HPDE6-E6E7 (cell line): ENCODE data around the gene PHKG2.
A peak's percentile ranks its signal among the peaks of the same experiment; 100 is the strongest.

Experiments used
- DNase-seq: peaks from one replicate; pipeline ENCODE4 v3.0.0; 2011; ENCODE audit warnings: missing footprints; ENCODE audit errors: extremely low spot score

Gene PHKG2

DNA sequence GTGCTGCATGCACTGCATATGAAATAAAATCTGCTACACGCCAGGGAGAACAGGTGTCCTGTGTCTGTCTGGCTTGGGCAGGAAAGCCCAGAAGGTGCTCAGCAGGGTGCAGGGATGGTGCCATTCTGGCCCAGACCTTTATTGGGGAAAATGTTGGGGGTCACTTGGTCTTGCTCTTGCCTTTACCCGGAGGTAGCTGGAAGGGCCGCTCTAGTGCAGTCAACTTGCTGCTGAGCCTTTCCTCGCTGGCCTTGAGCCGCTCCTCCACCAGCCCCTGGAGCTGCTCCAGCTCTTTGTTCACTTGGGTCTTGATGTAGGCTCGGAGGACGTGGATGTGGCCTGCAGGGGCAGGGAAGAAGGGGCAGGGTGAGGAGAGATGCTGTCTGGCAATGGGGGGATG is 9.1 kb downstream of the PHKG2 start:
- DNase-seq = no peak

DNA sequence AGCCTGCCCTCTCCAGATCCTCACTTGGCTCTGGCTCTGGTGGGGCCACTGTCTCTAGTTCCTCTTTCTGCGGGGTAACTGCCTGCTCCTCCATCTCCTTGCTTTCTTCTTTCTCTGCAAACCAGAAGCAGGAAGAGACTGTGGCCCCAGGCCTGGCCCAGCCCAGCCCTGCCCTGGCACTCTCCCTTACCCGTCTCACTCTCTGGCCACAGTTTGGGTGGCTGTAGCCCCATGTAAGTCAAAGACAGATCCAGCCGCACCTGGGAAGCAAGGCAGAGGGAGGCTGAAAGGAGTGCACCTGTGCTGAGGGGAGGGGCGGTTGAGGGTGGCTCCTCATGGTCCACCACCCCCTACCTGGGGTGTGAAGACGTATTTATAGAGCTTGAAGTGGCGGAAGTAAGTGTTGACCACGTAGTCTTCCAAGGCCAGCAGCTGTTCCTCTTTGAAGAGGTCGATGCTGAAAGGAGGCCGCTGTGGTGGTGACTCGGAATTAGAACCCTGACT is 10.8 kb downstream of the PHKG2 start:
- DNase-seq = no peak

DNA sequence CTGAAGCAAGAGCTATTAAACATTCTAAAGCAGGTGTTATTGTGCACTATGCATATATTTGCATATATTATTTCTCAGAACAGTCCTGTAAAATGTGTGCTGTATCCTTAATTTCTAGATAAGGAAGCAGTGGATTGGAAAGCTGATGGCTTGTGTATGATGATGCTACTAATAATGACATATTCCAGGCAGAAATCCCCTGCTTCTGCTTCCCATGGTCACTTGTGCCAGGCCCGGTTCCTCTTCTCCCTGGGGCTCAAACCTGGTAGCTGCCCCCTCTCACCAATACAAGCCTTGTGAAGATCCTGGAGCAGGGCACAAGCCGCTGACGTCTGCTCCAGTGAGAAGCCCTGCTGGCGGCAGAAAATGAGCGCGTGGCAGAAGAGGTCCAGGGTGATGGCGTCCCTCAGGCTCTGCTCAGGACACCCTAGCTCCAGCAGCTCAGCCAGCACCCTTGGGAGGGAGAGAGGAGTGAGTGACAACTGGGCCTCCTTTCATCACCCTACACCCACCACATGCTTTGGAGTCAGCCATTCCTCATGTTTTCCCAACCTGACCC is 11.9 kb downstream of the PHKG2 start:
- DNase-seq = no peak

DNA sequence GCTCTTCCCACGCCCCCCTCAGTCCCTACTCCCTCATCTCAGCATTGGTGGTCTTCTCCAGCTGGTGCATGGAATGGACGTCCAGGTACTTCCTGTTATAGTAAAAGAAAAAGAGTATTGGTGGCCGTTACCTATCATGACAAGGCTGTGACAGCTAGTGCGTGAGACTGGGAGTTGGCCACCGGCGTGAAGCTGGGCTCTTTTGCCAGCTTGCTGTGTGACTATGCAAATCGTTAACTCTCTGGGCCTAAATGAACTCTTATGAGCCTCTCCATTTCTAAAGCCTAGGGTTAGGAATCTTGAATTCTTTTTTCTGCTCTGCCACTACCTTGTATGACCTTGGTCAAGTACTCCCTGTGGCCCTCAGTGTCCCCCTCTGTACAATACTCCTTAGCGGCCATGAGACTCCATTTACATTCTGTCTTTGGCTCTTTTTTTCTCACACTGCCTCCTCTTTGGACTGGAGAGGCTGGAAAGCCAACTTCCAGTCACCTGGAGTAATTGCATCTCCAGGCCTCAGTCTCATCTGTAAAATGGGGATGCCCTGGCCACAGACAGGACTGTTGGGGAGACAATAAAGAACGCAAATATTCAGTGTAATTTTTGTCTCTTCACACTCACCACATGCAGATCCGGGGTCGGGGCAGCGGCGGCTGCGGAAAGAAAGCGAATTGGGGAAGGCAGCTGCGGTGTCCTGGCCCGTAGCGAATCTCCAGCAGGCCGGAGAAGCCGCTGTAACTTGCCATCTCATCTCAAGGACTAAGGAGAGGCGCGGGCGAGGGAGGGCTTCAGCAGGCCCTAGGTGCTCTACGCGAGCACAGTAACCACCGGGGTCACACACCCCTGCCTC is 12.6 kb downstream of the PHKG2 start:
- DNase-seq = no peak

DNA sequence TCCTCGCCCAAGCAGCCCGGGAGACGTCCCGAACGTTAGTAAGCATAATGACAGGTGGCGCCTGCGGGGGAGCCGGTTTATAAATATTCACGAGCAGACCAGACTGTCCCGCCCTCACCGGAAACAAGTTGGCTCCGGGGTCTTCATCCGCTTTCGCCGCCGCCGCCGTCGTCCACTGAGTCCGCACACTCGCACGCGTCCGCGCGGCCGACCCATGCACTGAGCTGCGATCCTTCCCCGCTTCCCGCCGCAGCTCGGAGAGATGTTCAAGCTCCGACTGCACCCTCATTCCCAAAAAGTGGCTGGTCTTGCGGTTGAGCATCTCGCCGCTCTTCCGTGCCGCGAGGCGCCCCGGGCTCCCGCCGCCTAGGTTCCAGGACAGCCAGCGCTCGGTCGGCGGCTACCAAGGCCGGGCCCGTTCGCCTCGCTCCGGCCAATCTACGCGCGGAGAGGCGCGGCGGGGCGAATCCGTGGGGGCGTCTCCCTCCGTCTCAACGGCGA is 13.3 kb downstream of the PHKG2 start:
- no peak for DNase-seq

DNA sequence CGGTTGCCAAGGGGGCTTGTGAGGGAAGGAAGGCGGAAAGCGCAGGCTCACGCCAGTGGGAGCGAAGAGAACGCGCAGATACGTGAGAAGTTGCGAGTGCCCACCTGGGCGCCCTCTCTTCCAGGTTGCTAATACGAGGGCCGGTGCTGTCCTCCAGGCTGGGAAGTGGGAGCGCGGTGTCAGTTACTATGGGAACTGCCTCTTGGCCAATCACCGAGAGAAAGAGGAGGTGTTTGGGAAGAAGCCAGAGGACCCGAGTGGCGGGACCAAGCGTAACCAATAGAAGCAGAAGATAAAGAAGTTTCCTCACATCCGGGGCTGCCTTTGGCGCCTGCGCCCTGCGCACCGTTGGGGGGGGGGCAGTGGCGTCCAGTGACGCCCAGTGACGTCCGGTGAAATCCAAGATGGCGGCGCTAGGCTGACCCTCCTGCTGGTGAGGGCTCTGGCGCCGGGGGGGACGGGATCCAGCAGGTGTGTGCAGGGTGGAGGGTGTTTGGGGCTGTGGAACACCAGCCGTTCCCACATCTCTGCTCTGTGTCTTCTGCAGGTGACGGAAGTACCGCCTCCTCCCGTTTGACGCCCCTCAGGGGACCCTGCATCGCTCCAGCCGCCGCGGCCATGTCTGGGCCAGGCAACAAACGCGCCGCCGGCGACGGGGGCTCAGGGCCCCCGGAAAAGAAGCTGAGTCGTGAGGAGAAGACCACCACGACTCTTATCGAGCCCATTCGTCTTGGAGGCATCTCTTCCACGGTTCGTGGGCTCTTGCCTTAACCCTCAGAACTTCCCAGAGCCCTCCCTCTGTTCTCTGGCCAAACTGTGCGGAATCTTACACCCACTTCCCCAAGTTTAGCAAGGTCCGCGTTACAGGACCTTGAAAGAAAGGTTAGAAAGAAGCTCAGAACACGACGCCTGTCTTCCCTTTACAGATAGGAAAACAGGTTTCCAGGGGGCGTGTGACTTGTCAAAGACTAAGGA is 14.0 kb downstream of the PHKG2 start, which contains the start of the genes CFAP119 and RNF40:
CFAP119 (minus strand) TSS at position 135 of the 975 bp plus-strand sequence. CDS start 314 bp downstream, outside the sequence.
RNF40 (plus strand) TSS at position 395 of the 975 bp plus-strand sequence; CDS start at position 619, 224 bp downstream.
- DNase-seq = peak; percentile 99

DNA sequence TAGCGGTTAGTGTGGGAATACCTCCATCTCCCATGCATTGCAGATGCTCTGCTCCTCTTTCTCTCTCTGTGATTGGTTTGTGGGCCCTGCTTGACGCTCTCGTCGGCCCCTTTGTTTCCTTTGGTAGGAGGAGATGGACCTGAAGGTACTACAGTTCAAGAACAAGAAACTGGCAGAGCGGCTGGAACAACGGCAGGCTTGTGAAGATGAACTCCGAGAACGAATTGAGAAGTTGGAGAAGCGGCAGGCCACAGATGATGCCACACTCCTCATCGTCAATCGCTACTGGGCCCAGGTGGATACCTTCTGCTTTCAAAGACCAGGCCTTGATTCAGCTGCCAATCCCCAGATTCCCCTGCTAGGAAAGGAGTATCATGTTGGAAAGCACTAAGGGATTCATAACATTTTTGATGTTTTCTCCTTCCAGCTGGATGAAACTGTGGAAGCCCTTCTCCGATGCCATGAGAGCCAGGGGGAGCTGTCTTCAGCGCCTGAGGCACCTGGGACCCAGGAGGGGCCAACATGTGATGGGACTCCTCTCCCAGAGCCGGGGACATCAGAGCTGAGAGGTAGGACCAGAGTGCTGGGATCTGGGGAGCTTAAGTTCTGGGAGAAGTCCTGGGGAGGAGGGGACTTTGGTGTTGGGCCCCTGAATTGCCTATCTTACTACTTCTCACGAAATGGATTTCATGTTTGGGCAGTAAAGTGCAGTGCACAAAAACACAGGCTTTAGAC is 14.9 kb downstream of the PHKG2 start:
- no peak for DNase-seq

DNA sequence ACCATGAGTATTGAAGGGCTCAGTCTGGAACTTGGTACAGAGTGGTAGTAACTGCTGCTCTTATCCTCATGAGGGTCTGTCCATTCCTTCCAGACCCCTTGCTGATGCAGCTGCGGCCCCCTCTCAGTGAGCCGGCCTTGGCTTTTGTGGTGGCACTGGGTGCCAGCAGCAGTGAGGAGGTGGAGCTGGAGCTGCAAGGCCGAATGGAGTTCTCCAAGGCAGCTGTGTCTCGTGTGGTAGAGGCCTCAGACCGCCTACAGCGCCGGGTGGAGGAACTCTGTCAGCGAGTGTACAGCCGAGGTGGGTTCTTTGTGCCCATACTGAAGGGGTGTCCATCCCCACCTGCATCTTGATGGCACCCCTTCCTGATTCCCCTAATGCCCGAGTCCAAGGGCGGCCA is 15.9 kb downstream of the PHKG2 start:
- no peak for DNase-seq

DNA sequence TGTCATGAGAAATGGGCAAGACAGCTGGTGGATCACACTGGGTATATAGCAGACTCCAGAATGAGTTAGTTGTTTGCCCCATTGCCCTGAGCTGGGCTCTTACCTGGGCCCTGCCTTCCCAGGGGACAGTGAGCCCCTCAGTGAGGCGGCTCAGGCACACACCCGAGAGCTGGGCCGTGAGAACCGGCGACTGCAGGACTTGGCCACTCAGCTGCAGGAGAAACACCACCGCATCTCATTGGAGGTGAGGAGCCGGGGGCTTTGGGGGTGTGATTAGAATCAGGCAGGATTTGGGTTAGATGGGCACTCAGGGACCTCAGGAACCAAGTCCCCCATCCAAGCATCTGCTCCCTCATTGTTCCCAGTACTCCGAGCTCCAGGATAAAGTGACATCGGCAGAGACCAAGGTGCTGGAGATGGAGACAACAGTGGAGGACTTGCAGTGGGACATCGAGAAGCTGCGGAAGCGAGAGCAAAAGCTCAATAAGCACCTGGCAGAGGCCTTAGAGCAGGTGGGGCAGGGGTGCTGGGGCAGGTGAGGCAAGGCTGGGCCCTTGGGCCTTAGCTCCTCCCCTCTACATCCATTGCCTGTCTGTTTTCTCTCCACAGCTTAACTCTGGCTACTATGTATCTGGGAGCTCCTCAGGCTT is 16.7 kb downstream of the PHKG2 start:
- DNase-seq = no peak

DNA sequence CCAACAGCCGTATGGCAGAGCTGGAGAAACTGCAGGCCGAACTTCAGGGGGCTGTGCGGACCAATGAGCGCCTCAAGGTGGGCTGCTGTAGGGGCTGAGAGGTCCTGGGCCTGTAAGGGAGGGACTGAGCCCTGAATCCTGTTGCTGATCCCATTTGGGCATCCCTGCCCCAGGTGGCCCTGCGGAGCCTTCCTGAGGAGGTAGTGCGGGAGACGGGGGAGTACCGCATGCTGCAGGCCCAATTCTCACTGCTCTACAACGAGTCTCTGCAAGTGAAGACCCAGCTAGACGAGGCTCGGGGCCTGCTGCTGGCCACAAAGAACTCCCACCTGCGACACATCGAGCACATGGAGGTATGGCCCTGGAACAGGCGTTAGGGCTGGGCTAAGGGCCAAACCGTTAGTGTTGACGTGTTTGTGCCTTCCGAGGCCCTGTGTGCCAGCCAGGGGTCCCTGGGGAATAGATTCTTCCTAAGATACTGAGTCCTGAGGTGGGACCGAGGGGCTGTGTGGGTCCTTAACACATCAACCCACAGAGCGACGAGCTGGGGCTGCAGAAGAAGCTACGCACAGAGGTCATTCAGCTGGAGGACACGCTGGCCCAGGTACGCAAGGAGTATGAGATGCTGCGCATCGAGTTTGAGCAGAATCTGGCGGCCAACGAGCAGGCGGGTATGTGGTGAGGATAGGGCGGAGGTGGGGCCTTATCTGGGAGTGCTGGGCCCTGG is 18.1 kb downstream of the PHKG2 start:
- no peak for DNase-seq

DNA sequence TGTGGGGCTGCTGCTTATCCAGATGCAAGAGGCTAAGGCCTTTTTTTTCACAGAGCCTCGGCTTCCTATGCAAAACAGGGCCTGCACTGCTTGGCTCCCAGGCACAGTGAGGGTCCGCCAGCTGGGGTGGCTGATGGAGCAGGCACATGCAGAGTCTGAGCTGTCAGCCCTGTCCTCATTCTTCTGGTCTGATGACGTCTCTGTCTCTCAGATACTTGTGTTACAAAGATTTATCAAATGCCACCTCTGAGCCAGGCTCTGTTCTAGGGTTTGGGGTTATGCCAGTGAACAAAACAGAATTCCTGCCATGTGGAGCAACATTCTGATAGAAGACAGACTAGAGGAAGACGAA is 18.7 kb downstream of the PHKG2 start:
- no peak for DNase-seq

DNA sequence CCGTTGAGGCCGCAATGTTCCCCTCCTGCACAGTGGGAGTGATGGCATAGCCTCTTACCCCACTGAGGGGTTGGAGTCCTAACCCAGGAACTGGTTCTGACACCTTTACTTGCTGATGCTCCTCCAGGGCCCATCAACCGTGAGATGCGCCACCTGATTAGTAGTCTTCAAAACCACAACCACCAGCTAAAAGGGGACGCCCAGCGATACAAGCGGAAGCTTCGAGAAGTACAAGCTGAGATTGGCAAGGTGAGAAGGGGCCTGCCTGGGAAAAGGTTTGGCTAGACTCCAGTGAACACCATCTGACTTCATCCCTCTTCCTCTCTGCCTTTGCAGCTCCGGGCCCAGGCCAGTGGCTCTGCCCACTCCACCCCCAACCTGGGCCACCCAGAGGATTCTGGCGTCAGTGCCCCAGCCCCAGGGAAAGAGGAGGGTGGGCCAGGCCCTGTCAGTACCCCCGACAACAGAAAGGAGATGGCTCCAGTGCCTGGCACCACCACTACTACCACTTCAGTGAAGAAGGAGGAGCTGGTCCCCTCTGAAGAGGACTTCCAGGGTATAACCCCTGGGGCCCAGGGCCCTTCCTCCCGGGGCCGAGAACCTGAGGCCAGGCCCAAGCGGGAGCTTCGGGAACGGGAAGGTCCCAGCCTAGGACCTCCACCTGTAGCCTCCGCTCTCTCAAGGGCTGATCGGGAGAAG is 19.7 kb downstream of the PHKG2 start:
- DNase-seq = no peak

DNA sequence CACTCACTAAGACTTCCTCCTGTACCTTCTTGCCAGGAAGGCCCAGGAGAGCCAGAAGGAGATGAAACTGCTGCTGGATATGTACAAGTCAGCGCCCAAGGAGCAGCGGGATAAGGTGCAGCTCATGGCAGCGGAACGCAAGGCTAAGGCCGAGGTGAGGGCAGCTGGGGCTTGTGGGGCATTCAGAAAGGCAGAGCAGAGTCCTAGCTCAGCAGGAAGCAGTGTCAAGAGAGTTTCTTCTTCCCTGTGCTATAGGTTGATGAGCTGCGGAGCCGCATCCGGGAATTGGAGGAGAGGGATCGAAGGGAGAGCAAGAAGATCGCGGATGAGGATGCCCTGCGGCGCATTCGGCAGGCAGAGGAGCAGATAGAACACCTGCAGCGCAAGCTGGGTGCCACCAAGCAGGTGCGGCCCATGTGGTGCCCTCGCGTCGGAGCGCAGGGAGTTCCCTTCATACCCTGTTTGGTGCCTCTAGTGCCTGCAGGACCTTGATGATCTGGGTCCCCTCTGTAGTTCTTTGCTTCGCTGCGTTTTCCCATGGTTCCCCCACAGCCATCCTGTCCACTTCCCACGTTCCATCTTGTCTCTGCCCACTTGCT is 20.5 kb downstream of the PHKG2 start:
- no peak for DNase-seq

DNA sequence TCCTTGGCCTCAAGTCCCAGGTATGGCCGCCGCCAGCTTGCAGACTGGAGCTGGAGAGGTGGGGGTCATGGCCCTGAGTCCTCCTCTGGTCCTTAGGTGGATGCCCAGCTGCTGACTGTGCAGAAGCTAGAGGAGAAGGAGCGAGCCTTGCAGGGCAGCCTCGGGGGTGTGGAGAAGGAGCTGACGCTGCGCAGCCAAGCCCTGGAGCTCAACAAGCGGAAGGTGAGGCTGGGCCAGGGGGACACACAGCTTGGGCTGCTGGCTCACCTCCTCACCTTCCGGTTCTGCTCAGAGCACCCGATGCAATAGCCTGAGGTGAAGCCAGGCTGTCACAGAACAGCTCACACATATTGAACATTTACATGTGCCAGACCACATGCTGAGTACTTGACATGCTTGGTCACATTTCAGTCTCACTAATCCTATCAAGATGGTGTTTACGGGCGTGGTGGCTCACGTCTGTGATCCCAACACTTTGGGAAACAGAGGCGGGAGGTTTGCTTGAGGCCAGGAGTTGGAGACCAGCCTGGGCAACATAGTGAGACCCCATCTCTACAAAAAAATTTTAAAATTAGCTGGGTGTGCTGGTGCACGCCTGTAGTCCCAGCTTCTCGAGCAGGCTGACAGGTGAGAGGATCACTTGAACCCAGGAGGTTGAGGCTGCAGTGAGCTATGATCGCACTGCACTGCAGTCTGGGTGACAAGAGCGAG is 21.3 kb downstream of the PHKG2 start:
- no peak for DNase-seq

DNA sequence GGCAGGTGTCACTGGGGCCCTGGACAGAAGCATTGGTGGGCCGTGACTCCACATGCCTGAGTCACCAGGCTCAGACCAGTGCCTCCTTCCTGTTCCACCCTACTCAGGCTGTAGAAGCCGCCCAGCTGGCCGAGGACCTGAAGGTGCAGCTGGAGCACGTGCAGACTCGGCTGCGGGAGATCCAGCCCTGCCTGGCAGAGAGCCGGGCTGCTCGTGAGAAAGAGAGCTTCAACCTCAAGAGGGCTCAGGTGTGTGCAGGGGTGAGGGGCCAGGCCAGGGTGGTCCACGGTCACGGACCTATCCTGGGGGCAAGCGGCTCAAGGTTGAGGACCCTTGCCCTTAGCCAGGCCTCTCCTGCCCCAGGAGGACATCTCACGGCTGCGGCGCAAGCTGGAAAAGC is 23.5 kb downstream of the PHKG2 start:
- DNase-seq = peak; percentile 60

DNA sequence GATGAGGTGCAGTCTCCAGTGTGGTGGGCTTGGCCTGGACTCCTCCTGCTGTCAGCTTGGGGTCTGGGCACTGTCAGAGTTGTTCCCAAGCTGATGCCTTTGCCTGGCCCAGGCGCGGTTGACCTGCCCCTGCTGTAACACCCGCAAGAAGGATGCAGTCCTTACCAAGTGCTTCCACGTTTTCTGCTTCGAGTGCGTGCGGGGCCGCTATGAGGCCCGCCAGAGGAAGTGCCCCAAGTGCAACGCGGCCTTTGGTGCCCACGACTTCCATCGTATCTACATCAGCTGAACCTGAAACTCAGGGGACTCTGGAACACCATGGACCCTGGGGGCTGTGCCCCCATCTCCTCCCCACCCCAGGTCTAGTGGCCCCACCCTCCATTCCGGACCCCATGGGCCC is 25.6 kb downstream of the PHKG2 start:
- DNase-seq = no peak

DNA sequence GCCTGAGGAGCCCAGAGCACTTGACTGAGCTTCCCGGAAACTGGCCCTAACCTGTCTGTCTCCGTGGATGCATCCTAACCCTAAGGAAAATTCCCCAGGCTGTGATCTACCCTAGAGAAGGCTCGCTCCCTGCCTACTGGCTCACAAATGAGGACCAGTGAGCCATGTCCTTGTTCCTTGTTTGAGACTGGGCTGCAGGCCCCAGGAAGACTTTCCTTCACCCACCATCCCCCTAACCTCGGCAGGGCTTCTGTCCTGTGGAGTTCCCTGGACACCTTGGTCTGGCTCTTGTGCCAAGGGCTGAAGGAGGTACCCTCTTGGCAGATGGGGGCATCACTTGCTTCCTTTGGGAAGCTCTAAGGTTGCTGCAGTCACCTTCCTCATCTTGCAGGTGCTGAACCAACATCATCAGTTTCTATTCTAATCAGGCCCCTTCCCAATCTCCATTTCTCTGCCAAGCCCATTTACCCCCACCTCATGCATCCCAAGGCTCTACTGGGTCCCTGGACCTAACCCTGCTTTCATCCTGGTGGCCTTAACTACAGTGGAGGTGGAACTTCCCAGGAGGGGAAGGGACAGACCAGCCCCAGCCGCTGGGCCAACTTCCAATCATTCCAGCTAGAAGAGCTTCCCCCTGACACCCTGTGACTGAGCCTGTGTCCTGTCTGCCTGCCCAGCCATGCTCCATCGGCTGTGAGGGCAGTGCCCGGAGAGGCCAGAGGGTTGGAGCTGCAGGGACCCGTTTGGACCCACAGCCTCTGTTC is 26.3 kb downstream of the PHKG2 start:
- DNase-seq = no peak

DNA sequence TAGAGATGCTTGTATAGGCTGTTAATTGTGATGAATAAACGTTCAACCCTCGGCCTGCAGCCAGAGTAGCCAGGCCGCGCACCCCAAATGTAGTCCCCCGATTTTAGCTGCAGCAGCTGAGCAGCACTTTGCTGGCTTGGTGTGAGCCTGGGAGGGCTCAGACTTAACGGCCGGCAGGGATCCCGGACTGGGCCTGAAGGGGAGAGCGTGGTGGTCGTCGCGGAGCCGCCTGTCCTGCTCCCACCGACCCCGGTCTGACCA is 26.8 kb downstream of the PHKG2 start:
- DNase-seq = no peak
